Measurements from ENCODE around the gene LRRN2.

- TF ChIP-seq POLR2A (IDR thresholded peaks at IDR 0.05) = no peak
- TF ChIP-seq, protein P1, sequence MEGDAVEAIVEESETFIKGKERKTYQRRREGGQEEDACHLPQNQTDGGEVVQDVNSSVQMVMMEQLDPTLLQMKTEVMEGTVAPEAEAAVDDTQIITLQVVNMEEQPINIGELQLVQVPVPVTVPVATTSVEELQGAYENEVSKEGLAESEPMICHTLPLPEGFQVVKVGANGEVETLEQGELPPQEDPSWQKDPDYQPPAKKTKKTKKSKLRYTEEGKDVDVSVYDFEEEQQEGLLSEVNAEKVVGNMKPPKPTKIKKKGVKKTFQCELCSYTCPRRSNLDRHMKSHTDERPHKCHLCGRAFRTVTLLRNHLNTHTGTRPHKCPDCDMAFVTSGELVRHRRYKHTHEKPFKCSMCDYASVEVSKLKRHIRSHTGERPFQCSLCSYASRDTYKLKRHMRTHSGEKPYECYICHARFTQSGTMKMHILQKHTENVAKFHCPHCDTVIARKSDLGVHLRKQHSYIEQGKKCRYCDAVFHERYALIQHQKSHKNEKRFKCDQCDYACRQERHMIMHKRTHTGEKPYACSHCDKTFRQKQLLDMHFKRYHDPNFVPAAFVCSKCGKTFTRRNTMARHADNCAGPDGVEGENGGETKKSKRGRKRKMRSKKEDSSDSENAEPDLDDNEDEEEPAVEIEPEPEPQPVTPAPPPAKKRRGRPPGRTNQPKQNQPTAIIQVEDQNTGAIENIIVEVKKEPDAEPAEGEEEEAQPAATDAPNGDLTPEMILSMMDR (IDR thresholded peaks at IDR 0.05) = no peak
These were observed 16.0 kb downstream of the LRRN2 start for GRCh38 chr1:204669579-204669978.

All from body of pancreas (tissue), 4 donors.